ENCODE data around the gene CHIC2.

CHIC2 gene

GRCh38 chr4:53997898-53998297 lies 66.5 kb downstream of the CHIC2 start:
- no peak for DNase-seq

- no peak for DNase-seq
These were observed 69.9 kb downstream of the CHIC2 start for GRCh38 chr4:53994382-53995102.

- no peak for DNase-seq
These were observed 71.6 kb downstream of the CHIC2 start for GRCh38 chr4:53992785-53993184.

GRCh38 chr4:53991821-53992220 lies 72.6 kb downstream of the CHIC2 start:
- DNase-seq, result no peak

GRCh38 chr4:53990641-53991040 lies 73.8 kb downstream of the CHIC2 start:
- DNase-seq, result no peak

GRCh38 chr4:53987761-53988171 lies 76.6 kb downstream of the CHIC2 start:
- DNase-seq, result no peak

GRCh38 chr4:53986062-53986461 lies 78.3 kb downstream of the CHIC2 start:
- no peak for DNase-seq

- DNase-seq, result no peak
These were observed 82.8 kb downstream of the CHIC2 start for GRCh38 chr4:53981567-53981966.

- DNase-seq, result no peak
These were observed 83.3 kb downstream of the CHIC2 start for GRCh38 chr4:53981066-53981465.

GRCh38 chr4:53974561-53974960 lies 89.8 kb downstream of the CHIC2 start:
- DNase-seq, result no peak

- DNase-seq, result no peak
These were observed 96.4 kb downstream of the CHIC2 start for GRCh38 chr4:53967986-53968385.

- DNase-seq, result no peak
These were observed 100.6 kb downstream of the CHIC2 start for GRCh38 chr4:53963781-53964180.

- DNase-seq, result no peak
These were observed 101.1 kb downstream of the CHIC2 start for GRCh38 chr4:53963336-53963735.

GRCh38 chr4:53962516-53963225 lies 101.7 kb downstream of the CHIC2 start:
- no peak for DNase-seq

- DNase-seq, result no peak
These were observed 103.1 kb downstream of the CHIC2 start for GRCh38 chr4:53961351-53961750.

- DNase-seq, result no peak
These were observed 103.6 kb downstream of the CHIC2 start for GRCh38 chr4:53960843-53961242.
